Suppressor macrophage (primary cell): Measurements from ENCODE around the gene MARF1.
"Not testable (repeated sequence)": the region's sequence is repeated elsewhere in the genome, so short reads cannot be mapped to it uniquely, and the experiment has no call there.

Source experiments
- DNase-seq, 4 experiments: peaks; one replicate each; pipeline ENCODE4 v3.0.0-alpha.2; 2020 to 2022

The MARF1 gene

GRCh38 chr16:15599303-15600070 is 43.5 kb downstream of the MARF1 start:
- no peak for DNase-seq

- DNase-seq, result no peak
Measured at GRCh38 chr16:15598648-15599190, 44.2 kb downstream of the MARF1 start.

DNA sequence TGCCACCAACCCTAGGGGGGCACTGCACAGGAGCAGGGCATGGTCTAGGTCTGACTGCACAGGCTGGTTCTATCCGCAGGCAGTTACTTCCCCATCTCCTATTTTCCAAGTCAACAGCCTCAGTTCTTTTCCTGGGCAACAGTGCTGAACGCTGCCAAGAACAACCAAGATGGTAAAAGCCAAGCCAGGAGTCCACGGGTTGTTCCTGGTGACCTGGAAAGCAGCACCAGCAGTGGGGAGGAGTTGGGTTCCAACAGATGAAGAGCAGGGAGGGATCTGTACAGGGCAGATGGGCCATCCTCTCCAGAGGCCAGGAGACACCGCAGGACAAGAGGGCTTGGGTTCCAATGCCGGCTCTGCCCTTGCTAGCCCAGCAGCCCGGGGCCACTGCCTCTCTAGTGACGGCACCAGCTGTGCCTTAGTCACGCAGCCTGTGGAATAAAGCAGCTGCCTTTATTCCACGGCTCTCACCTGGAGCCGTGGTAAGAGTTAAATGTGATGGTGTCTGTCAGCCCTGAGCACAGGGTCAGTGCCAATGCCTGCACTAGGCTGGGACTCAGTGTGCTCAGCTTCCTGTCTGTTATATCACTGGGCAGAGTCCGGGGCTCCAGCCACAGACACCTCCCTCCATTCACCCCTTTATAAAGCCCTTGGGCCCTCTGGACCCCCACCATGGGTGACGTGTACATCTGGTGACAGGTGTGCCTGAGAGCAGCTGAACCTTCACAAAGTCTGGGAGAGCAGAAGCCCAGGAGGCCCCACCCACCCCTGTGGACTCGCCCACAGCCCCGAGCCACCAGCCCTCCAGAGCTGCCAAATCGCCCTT is 44.9 kb downstream of the MARF1 start:
- DNase-seq, result no peak

- peak in 1 of 4 experiments; percentile 36 for DNase-seq
Measured at GRCh38 chr16:15597135-15597534, 45.8 kb downstream of the MARF1 start.

GRCh38 chr16:15594711-15595320 is 48.1 kb downstream of the MARF1 start:
- peak in 2 of 4 experiments; percentile 46 to 49 for DNase-seq

GRCh38 chr16:15593235-15593634 is 49.7 kb downstream of the MARF1 start:
- DNase-seq, result peak; percentile 78 to 89 (median 88)

GRCh38 chr16:15592324-15592723 is 50.6 kb downstream of the MARF1 start:
- DNase-seq, result peak in 2 of 4 experiments; percentile 28 to 33

GRCh38 chr16:15587152-15587825 is 55.7 kb downstream of the MARF1 start:
- DNase-seq, result no peak

- DNase-seq, result no peak
Measured at GRCh38 chr16:15586716-15587115, 56.2 kb downstream of the MARF1 start.

GRCh38 chr16:15585956-15586355 is 57.0 kb downstream of the MARF1 start:
- no peak for DNase-seq

- no peak for DNase-seq
Measured at GRCh38 chr16:15583526-15583925, 59.4 kb downstream of the MARF1 start.

GRCh38 chr16:15581127-15581815 is 61.7 kb downstream of the MARF1 start:
- DNase-seq, result peak in 1 of 4 experiments; percentile 20

- no peak for DNase-seq
Measured at GRCh38 chr16:15578824-15579223, 64.1 kb downstream of the MARF1 start.

DNA sequence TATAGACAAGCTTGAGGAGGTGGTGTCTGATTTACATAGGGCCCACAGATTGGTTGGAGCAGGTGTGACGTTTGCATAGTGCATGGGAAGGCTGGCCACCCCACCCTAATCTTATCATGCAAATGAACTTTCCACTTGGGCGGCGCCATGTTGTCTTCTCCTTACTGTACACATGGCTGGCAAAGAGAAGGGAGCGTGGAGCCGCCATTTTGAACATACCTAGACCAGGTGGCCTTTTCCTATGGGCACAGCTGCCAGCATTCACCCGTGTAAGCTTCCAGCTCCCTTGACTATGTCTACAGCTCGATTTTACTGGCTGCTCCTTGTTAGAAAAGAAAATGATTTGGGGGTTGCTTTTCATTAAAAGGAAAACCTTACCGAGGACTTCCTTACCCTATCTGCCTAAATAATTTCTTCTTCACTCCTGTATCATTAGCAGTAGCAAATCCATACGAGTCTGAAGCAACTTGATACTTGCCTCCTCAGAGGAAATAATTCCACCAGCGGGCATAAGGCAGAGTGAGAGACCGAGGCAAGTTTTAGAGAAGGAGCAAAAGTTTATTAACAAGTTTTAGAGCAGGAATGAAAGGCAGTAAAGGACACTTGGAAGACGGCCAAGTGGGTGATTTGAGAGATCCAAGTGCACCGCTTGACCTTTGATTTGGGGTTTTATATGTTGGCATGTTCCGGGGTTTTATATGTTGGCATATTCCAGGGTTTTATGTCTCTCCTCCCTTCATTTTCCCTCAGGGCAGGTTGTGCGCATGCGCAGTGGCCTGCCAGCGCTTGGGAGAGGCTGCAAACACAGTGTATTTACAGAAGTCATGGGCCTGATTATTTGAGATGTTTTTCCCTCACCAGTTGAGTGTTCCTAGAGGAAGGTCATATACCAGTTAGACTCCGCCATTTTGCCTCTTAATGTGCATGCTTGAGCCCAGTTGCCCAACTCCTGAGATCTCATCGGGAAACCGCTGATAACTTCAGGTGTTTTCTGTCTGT is 65.7 kb downstream of the MARF1 start:
- DNase-seq, result no peak

GRCh38 chr16:15575293-15576049 is 67.5 kb downstream of the MARF1 start:
- DNase-seq, result no peak

DNA sequence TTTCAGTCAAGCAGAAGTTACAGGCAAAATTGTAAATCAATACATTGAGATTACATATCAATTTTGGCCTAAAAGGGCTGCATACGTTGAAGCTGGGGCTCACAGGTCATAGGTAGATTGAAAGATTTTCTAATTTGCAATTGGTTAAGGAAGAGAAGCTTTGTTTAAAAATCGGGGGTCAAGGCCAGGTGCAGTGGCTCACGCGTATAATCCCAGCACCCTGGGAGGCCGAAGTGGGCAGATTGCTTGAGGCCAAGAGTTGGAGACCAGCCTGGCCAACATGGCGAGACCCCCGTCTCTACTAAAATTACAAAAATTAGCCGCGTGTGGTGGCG is 68.4 kb downstream of the MARF1 start:
- DNase-seq, result no peak

GRCh38 chr16:15573896-15574613 is 68.9 kb downstream of the MARF1 start:
- DNase-seq, result not testable (repeated sequence)

GRCh38 chr16:15573274-15573895 is 69.6 kb downstream of the MARF1 start:
- no peak for DNase-seq
